ENCODE results near the gene MED4. TPM values are rescaled to one million over a fixed set of nuclear protein-coding genes. Genes with fewer than 3 reads are reported as not detected.

MED4 gene
- total RNA-seq, 2 donors from 2014 or later: 33.9 to 36.4 TPM

DNA sequence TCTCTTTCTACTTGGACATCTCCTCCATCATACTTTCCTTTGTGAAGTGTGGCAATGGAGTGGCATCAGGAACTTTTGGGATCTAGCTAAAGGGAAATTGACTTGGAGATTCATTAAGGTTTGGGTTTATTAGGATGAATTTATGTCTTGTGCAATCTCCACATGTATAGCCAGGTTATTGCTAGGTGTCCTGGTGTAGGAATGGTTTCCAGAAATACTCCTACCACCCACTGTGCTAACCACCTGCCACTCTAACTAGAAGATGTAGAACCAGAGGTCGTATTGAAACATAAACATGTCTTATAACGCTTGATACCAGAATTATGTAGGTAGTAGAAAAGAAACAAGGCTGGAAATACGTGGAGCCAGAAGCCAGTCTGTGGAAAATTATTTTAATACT is 38.1 kb upstream of the MED4 start:
- Histone ChIP-seq H3K27ac (no peak overlapping the region), H3K4me1 (replicated peaks) (no peaks in the 10 kb centered on the region), H3K4me3 (no peak overlapping the region), H3K36me3 (no peaks in the 10 kb centered on the region), H3K9me3 (no peaks in the 10 kb centered on the region), H3K27me3 (replicated peaks; ENCODE audit: insufficient read depth) (no peaks in the 10 kb centered on the region)
- intact Hi-C loops (cut with DNase I): no loop called here
- WGBS: 84% methylated on average over 3 of the region's 3 CpGs
- no peak for TF ChIP-seq POLR2A (IDR thresholded peaks at IDR 0.05)
- TF ChIP-seq, protein P1, sequence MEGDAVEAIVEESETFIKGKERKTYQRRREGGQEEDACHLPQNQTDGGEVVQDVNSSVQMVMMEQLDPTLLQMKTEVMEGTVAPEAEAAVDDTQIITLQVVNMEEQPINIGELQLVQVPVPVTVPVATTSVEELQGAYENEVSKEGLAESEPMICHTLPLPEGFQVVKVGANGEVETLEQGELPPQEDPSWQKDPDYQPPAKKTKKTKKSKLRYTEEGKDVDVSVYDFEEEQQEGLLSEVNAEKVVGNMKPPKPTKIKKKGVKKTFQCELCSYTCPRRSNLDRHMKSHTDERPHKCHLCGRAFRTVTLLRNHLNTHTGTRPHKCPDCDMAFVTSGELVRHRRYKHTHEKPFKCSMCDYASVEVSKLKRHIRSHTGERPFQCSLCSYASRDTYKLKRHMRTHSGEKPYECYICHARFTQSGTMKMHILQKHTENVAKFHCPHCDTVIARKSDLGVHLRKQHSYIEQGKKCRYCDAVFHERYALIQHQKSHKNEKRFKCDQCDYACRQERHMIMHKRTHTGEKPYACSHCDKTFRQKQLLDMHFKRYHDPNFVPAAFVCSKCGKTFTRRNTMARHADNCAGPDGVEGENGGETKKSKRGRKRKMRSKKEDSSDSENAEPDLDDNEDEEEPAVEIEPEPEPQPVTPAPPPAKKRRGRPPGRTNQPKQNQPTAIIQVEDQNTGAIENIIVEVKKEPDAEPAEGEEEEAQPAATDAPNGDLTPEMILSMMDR (IDR thresholded peaks at IDR 0.05): no peak
- no peak for TF ChIP-seq POLR2AphosphoS5 (IDR thresholded peaks at IDR 0.05)
- no peak for DNase-seq (ENCODE audit: low spot score)

DNA sequence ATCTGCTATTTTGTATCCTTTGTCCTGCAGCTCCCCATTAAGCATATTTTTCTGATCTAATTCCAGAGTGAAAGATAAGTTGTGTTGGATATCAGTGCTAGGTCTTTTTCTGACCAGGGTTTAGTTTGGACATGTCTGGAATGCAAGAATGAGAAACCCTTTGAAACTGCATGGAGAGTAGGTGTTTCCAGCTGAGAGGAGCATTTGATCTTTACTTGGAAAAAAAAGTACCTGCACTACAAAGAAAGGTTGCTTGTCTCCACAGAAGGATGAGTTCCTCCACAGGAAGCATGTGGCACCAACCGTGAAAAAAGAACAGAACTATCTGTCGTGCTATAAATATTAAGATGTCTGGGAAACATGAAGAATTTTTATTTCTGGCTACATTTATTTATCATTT is 36.6 kb upstream of the MED4 start:
- H3K9me3 ChIP-seq: no peaks in the 10 kb centered on the region
- WGBS: 22% methylated on average over 2 of the region's 2 CpGs
- H3K4me1 ChIP-seq (replicated peaks): peaks cover 7% of the 10 kb centered on the region
- H3K4me3 ChIP-seq: no peak overlapping the region
- intact Hi-C loops (cut with DNase I): no loop called here
- no peaks in the 10 kb centered on the region for H3K27me3 ChIP-seq (replicated peaks; ENCODE audit: insufficient read depth)
- no peak for TF ChIP-seq POLR2A (IDR thresholded peaks at IDR 0.05)
- TF ChIP-seq, protein P1 (IDR thresholded peaks at IDR 0.05): no peak
- TF ChIP-seq POLR2AphosphoS5 (IDR thresholded peaks at IDR 0.05): peak; percentile 51
- no peak for DNase-seq (ENCODE audit: low spot score)
- H3K27ac ChIP-seq: no peak overlapping the region
- H3K36me3 ChIP-seq: no peaks in the 10 kb centered on the region

DNA sequence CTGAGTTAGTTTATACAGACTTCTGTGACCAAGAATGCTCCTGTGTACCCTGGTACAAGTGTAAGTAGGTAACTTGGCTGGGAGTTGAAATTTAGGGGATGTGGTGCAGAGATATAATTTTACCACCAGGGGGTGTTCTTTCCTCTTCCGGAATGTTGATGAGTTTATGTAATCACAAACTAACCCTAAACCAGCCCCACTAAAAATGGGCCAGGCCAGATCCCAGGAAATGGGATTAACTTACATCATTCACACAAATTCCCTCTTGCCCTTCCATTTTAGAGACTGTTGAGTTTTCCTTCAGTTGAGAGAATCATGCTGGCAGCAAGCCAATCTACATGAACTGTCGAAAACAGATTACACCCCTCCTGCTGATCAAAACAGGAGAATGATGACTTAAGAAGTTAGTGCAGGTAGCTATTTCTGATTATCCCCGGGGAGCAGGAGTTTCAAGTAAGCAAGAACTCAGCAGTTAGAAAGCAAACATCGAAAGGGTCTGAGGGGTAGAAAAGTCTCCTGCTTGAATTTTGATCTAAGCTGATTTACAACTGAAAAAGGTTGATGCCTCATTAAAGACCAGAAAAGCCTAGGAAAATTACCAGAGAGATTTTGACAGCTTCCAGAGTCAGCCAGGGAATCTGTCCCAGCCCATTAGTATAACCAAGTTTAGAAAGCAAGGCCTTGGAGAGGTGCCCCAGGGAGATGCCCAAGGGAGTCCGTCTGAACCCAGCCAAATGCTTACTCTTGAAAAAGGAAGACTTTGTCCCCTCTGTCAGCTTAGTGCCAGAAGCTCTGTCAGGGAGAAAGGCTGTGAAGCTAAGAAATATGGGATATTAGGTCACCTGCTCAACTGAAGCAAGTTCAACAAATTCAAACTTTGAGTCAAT is 32.3 kb upstream of the MED4 start:
- intact Hi-C loops (cut with DNase I): loop anchor here (5.0 to 10.0 kb wide), 2 partner anchors 105 to 438 kb away; partner anchors contain the start of gene ITM2B

DNA sequence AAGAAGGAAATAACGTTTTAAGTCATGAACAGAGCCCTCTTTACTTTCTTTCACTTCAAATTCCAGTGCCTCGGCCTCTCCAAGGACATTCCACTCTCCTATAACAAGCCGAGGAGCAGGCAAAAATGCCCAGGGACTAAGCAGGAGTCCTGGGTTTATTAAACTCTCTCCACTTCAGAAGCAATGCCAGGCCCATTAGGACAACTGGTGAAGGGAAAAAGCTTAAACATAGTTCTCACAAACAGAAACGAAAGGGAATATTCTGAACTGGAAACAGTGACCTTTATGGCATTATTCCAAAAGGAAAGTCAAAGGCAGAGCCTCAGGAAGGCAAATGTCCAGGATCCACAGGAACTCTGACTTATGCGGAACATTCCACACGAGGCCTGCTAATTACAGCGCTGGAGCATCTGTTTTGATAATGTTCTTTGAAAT is 30.9 kb upstream of the MED4 start:
- peaks cover 14% of the 10 kb centered on the region for H3K4me1 ChIP-seq (replicated peaks)
- WGBS: 55% methylated on average over 7 of the region's 7 CpGs
- DNase-seq (ENCODE audit: low spot score): no peak

More for the DNA sequence above, 32.3 kb upstream of the MED4 start:
- Histone ChIP-seq H3K9me3 (no peaks in the 10 kb centered on the region), H3K27ac (peak overlapping the region; percentile 24 to 59), H3K36me3 (no peaks in the 10 kb centered on the region), H3K4me3 (no peak overlapping the region), H3K27me3 (replicated peaks; ENCODE audit: insufficient read depth) (no peaks in the 10 kb centered on the region), H3K4me1 (replicated peaks) (peaks cover 14% of the 10 kb centered on the region)
- WGBS: 20% methylated on average over 5 of the region's 5 CpGs
- peak; percentile 55 for TF ChIP-seq POLR2AphosphoS5 (IDR thresholded peaks at IDR 0.05)
- TF ChIP-seq POLR2A (IDR thresholded peaks at IDR 0.05): no peak
- TF ChIP-seq, protein P1 (IDR thresholded peaks at IDR 0.05): peak; percentile 50 to 83 (median 80)
- peak; percentile 23 for DNase-seq (ENCODE audit: low spot score)

More for the DNA sequence above, 30.9 kb upstream of the MED4 start:
- TF ChIP-seq POLR2AphosphoS5 (IDR thresholded peaks at IDR 0.05): peak; percentile 36
- TF ChIP-seq, protein P1 (IDR thresholded peaks at IDR 0.05): no peak
- no peak for TF ChIP-seq POLR2A (IDR thresholded peaks at IDR 0.05)
- Histone ChIP-seq H3K27me3 (replicated peaks; ENCODE audit: insufficient read depth) (no peaks in the 10 kb centered on the region), H3K9me3 (no peaks in the 10 kb centered on the region), H3K4me3 (no peak overlapping the region), H3K36me3 (no peaks in the 10 kb centered on the region), H3K27ac (peak overlapping the region; percentile 52 to 63)
- intact Hi-C loops (cut with DNase I): loop anchor here (5.0 to 10.0 kb wide), 2 partner anchors 106 to 439 kb away; partner anchors contain the start of gene ITM2B

Measured in prostate gland (tissue), 2 donors.